K562 (cell line): ENCODE data around the gene COL6A2. TPM values are rescaled to one million over a fixed set of nuclear protein-coding genes. Genes with fewer than 3 reads are reported as not detected.

Source experiments
- ATAC-seq: fragments of 200-7000 bp; cut with Tn5 transposase; 3 replicates; pipeline ENCODE4 v1.9.1; 2020; ENCODE audit warnings: moderate library complexity
- BruUV-seq: library from RNA; stranded (reverse); fragments of 400-500 nt; replicated peaks from 2 replicates; lab custom pipeline; 2021; lab: Mats Ljungman, UMichigan
- CTCF ChIA-PET: fragments of 300-600 bp; formaldehyde crosslinking; extraction: SDS; loops from one replicate; lab custom pipeline; 2021; ENCODE audit warnings: low intra/inter-chr PET ratio; lab: Yijun Ruan, JAX
- POLR2A ChIA-PET: fragments of 300-600, 350-650 bp; sonication (Branson Sonifier 250); formaldehyde crosslinking; extraction: SDS; loops from one replicate; lab custom pipeline; 2021; ENCODE audit warnings: antibody characterized with exemption, inconsistent platforms; lab: Yijun Ruan, JAX
- DNase-seq, 4 experiments: peaks; one replicate each; pipeline versions ENCODE4 v3.0.0 to v3.0.0-alpha.2; 2011 to 2018; ENCODE audit warnings: low spot score in 3 of 4, mixed read lengths in 3 of 4; ENCODE audit errors: extremely low read depth in 1 of 4
- FAIRE-seq: peaks from 2 replicates; lab custom pipeline; 2011; peaks lifted over from hg19 to GRCh38; lab: Jason Lieb, UNC
- H2AFZ ChIP-seq: 2 replicates; pipeline ENCODE4 v1.6.0; 2011; ENCODE audit warnings: low read depth, low read length, control low read depth, inconsistent platforms
- H3K27ac ChIP-seq: fragments of 200-600 bp; 3 replicates; pipeline ENCODE4 v1.8.0; 2011; ENCODE audit warnings: low read depth, mild to moderate bottlenecking, control low read depth, inconsistent platforms, low read length, moderate library complexity, mixed read lengths; ENCODE audit errors: extremely low read depth
- H3K27me3 ChIP-seq, 2 experiments: fragments of 300-600 bp in 1 of 2; 2 replicates in 1 of 2; 3 replicates in 1 of 2; pipeline versions ENCODE4 v1.6.0 to v1.8.0; 2011; ENCODE audit warnings: inconsistent platforms in 2 of 2, low read length in 2 of 2, mild to moderate bottlenecking in 1 of 2, mixed read lengths in 1 of 2, moderate library complexity in 1 of 2; ENCODE audit not compliant: control insufficient read depth in 2 of 2, insufficient read depth in 2 of 2
- H3K36me3 ChIP-seq: fragments of 300-600 bp; 3 replicates; pipeline ENCODE4 v1.8.0; 2011; ENCODE audit warnings: mild to moderate bottlenecking, low read length, inconsistent platforms; ENCODE audit not compliant: control insufficient read depth, insufficient read depth
- H3K4me1 ChIP-seq, 2 experiments: fragments of 200-600 bp in 1 of 2; replicated peaks in 1 of 2; 2 replicates in 1 of 2; 3 replicates in 1 of 2; pipeline versions ENCODE4 v1.5.1 to v1.8.0; 2011; ENCODE audit warnings: inconsistent platforms in 2 of 2, low read length in 2 of 2, mild to moderate bottlenecking in 1 of 2, mixed read lengths in 1 of 2, moderate library complexity in 1 of 2; ENCODE audit not compliant: control insufficient read depth in 2 of 2, insufficient read depth in 2 of 2
- H3K4me2 ChIP-seq: 2 replicates; pipeline ENCODE4 v1.6.1; 2011; ENCODE audit warnings: low read length, control low read depth, inconsistent platforms, mixed read lengths; ENCODE audit not compliant: insufficient read depth
- H3K4me3 ChIP-seq: fragments of 200-600 bp; sonication (generic), shearing (Covaris generic); 2 replicates; pipeline ENCODE4 v1.5.1; 2016; ENCODE audit warnings: control low read depth, inconsistent platforms
- H3K79me2 ChIP-seq: fragments of 200-600 bp; 3 replicates; pipeline ENCODE4 v1.8.0; 2011; ENCODE audit warnings: low read length, inconsistent platforms; ENCODE audit not compliant: control insufficient read depth, insufficient read depth
- H3K9ac ChIP-seq, 2 experiments: 2 replicates each; pipeline versions ENCODE4 v1.6.0 to v1.6.1; 2011; ENCODE audit warnings: low read depth in 2 of 2, low read length in 2 of 2, control low read depth in 1 of 2, inconsistent platforms in 1 of 2, mild to moderate bottlenecking in 1 of 2, mixed read lengths in 1 of 2; ENCODE audit not compliant: insufficient read depth in 1 of 2
- H3K9me1 ChIP-seq: one replicate; pipeline ENCODE4 v1.6.0; 2011; ENCODE audit warnings: inconsistent platforms, mild to moderate bottlenecking, low read length, moderate library complexity; ENCODE audit not compliant: control insufficient read depth, insufficient read depth
- H3K9me3 ChIP-seq: replicated peaks from 2 replicates; pipeline ENCODE4 v1.5.1; 2011; ENCODE audit warnings: low read depth, low read length, inconsistent platforms; ENCODE audit not compliant: control insufficient read depth, insufficient read depth
- H4K20me1 ChIP-seq: replicated peaks from 2 replicates; pipeline ENCODE4 v1.6.1; 2011; ENCODE audit warnings: low read length, inconsistent platforms, mixed read lengths; ENCODE audit not compliant: control insufficient read depth, insufficient read depth
- BRF2 ChIP-seq: IDR thresholded peaks from 3 replicates; pipeline ENCODE4 v1.6.1; 2011; ENCODE audit warnings: borderline replicate concordance, mild to moderate bottlenecking; ENCODE audit not compliant: insufficient read length, insufficient read depth
- CBFB ChIP-seq: sonication (generic); formaldehyde crosslinking; IDR thresholded peaks from 2 replicates; pipeline ENCODE4 v1.4.0; 2020; ENCODE audit warnings: mild to moderate bottlenecking, missing genetic modification reagents
- CBX3 ChIP-seq, 2 experiments: IDR thresholded peaks; 1 replicate in 1 of 2; 2 replicates in 1 of 2; pipeline ENCODE4 v1.6.1; 2012; ENCODE audit warnings: inconsistent platforms in 2 of 2, low read length in 2 of 2, borderline replicate concordance in 1 of 2, control low read depth in 1 of 2
- CBX8 ChIP-seq: fragments of 200-600 bp; sonication (generic); IDR thresholded peaks from 2 replicates; pipeline ENCODE4 v1.6.1; 2012; ENCODE audit warnings: borderline replicate concordance, mixed run types, low read depth, mild to moderate bottlenecking, moderate library complexity, mixed read lengths, low read length, control low read depth, inconsistent platforms; ENCODE audit not compliant: poor library complexity, severe bottlenecking; ENCODE audit errors: extremely low read depth
- EZH2 ChIP-seq: IDR thresholded peaks from 2 replicates; pipeline ENCODE4 v1.6.1; 2012; ENCODE audit warnings: low read depth, mild to moderate bottlenecking, inconsistent platforms, low read length, borderline replicate concordance
- HMBOX1 ChIP-seq: sonication (generic); IDR thresholded peaks from 2 replicates; pipeline ENCODE4 v1.6.1; 2016
- KDM4B ChIP-seq, 2 experiments: fragments of 450-650 bp in 1 of 2; sonication (generic) in 1 of 2; IDR thresholded peaks; 2 replicates each; pipeline ENCODE4 v1.6.1; 2016 to 2017; ENCODE audit warnings: borderline replicate concordance in 2 of 2, antibody characterized with exemption in 1 of 2, low read depth in 1 of 2, mild to moderate bottlenecking in 1 of 2
- MAFG ChIP-seq: fragments of 450-650 bp; conservative IDR thresholded peaks from 2 replicates; pipeline ENCODE4 v1.6.1; 2016; ENCODE audit warnings: missing genetic modification characterization, missing compliant biosample characterization
- NCOR1 ChIP-seq: fragments of 450-650 bp; IDR thresholded peaks from 2 replicates; pipeline ENCODE4 v1.6.1; 2016; ENCODE audit warnings: mild to moderate bottlenecking, moderate library complexity
- NFIX ChIP-seq: fragments of 250-450 bp; sonication (Bioruptor Pico); IDR thresholded peaks from 2 replicates; pipeline ENCODE4 v1.4.0; 2020; ENCODE audit warnings: low read depth, mild to moderate bottlenecking, moderate library complexity
- NR4A1 ChIP-seq, 2 experiments: fragments of 250-450 bp in 1 of 2; fragments of 450-650 bp in 1 of 2; sonication (Bioruptor Pico) in 1 of 2; IDR thresholded peaks; 2 replicates each; pipeline versions ENCODE4 v1.4.0 to v1.6.1; 2016 to 2020; ENCODE audit warnings: mild to moderate bottlenecking in 2 of 2, missing compliant biosample characterization in 1 of 2, missing genetic modification characterization in 1 of 2, moderate library complexity in 1 of 2
- PCBP1 ChIP-seq: fragments of 200-400 bp; formaldehyde crosslinking; IDR thresholded peaks from 2 replicates; pipeline ENCODE4 v1.6.1; 2018; ENCODE audit warnings: mild to moderate bottlenecking, low read depth, low read length; ENCODE audit not compliant: poor library complexity, severe bottlenecking
- SIN3A ChIP-seq, 2 experiments: fragments of 150-350 bp in 1 of 2; IDR thresholded peaks; 2 replicates each; pipeline ENCODE4 v1.6.1; 2011 to 2016; ENCODE audit warnings: borderline replicate concordance in 2 of 2, low read depth in 2 of 2, low read length in 2 of 2, mild to moderate bottlenecking in 2 of 2, moderate library complexity in 2 of 2; ENCODE audit not compliant: control insufficient read depth in 1 of 2
- SIX5 ChIP-seq, 2 experiments: IDR thresholded peaks; 2 replicates each; pipeline ENCODE4 v1.6.1; 2011; ENCODE audit warnings: low read length in 2 of 2, borderline replicate concordance in 1 of 2, low read depth in 1 of 2, mild to moderate bottlenecking in 1 of 2, moderate library complexity in 1 of 2; ENCODE audit not compliant: insufficient read depth in 1 of 2
- TAF15 ChIP-seq: fragments of 200-400 bp; formaldehyde crosslinking; IDR thresholded peaks from 2 replicates; pipeline ENCODE4 v1.6.1; 2017; ENCODE audit warnings: mild to moderate bottlenecking, low read depth, low read length, moderate library complexity
- ZNF583 ChIP-seq: fragments of 250-450 bp; sonication (Bioruptor Pico); IDR thresholded peaks from 2 replicates; pipeline ENCODE4 v1.4.0; 2020
- ZNF75A ChIP-seq: fragments of 450-650 bp; formaldehyde crosslinking; IDR thresholded peaks from 2 replicates; pipeline ENCODE4 v1.4.0; 2020; ENCODE audit warnings: mild to moderate bottlenecking
- WGBS: fragments of 100-300 bp; shearing (Covaris generic); methylation state at CpG from one replicate; pipeline ENCODE4 v1.1.6; 2016; ENCODE audit warnings: low coverage, mixed read lengths; ENCODE audit not compliant: insufficient coverage; ENCODE audit errors: missing lambda C conversion rate; 5-methylcytosine and 5-hydroxymethylcytosine counted together
- in situ Hi-C: fragments of 300-500 bp; cut with MboI; formaldehyde crosslinking; loops from 4 replicates; pipeline ENCODE4 v1.15.0; 2018; ENCODE audit warnings: inconsistent platforms, mixed read lengths
- intact Hi-C: fragments of 100-400 bp; cut with micrococcal nuclease; formaldehyde crosslinking; loops from 2 replicates; pipeline ENCODE4 v1.14.2; 2022
- polyA plus RNA-seq, 8 experiments: library from polyadenylated mRNA; depleted of rRNA in 4 of 8; stranded (reverse) in 5 of 8; unstranded in 3 of 8; fragments of >200 nt; fragmentation: Nextera tagmentation in 2 of 8; fragmentation: Illumina TruSeq in 1 of 8; extraction: Ambion mirVana in 2 of 8; extraction: Trizol in 1 of 8; gene quantifications; 2 replicates each; pipeline versions ENCODE4 v1.2.1 to v1.2.3, GENCODE V29; 2011 to 2014; ENCODE audit warnings: inconsistent platforms in 1 of 8, missing spikeins in 1 of 8
- total RNA-seq, 7 experiments: library from RNA; depleted of rRNA in 6 of 7; stranded (reverse); fragments of >200 nt in 6 of 7; fragmentation: Illumina TruSeq in 2 of 7; extraction: Trizol in 2 of 7; gene quantifications; 2 replicates each; pipeline versions ENCODE4 v1.2.1 to v1.2.3, GENCODE V29; 2011 to 2021; ENCODE audit warnings: low replicate concordance in 1 of 7

Gene COL6A2
- total and polyA plus RNA-seq, 9 of the 15 experiments (the other 6 are each of a cell fraction or from before 2014, with no cell fraction given) = 0.07 to 1.1 (median 0.24) TPM; not detected in 3

- BruUV-seq = no TSS peak
- in situ Hi-C loops (no loop called here), intact Hi-C loops (no loop called here)
- no peaks in the 10 kb centered on the region for H3K36me3 ChIP-seq
- WGBS = 2% methylated on average over 30 of the region's 30 CpGs
- H3K9me1 ChIP-seq = no peaks in the 10 kb centered on the region
- TF ChIP-seq ZNF583 (CRISPR knock-in tag) (no peak), SIX5 (IDR thresholded peaks at IDR 0.05; ENCODE audit: borderline replicate concordance in 1 of 2, insufficient read depth in 1 of 2, low read depth in 1 of 2, low read length in 2 of 2) (no peak), EZH2 (no peak), SIN3A (IDR thresholded peaks at IDR 0.05; ENCODE audit: borderline replicate concordance in 2 of 2, control insufficient read depth in 1 of 2, low read depth in 2 of 2, low read length in 2 of 2) (no peak), CBX8 (no peak), BRF2 (no peak), NFIX (no peak), NCOR1 (no peak), CBFB (CRISPR knock-in tag) (no peak), HMBOX1 (no peak), TAF15 (no peak), NR4A1 (CRISPR knock-in tag; IDR thresholded peaks at IDR 0.05) (no peak), NR4A1 (tag; IDR thresholded peaks at IDR 0.05) (no peak), ZNF75A (CRISPR knock-in tag) (no peak), CBX3 (IDR thresholded peaks at IDR 0.05; ENCODE audit: borderline replicate concordance in 1 of 2, low read length in 2 of 2) (no peak), KDM4B (IDR thresholded peaks at IDR 0.05; ENCODE audit: borderline replicate concordance in 2 of 2, low read depth in 1 of 2) (no peak), MAFG (no peak), PCBP1 (no peak)
- TF ChIP-seq, all 486 proteins: peak for 0
- H3K4me2 ChIP-seq = no peak overlapping the region
- no peak overlapping the region for H3K27ac ChIP-seq
- peaks cover 2% of the 10 kb centered on the region; the same call in 1 of the 2 replicates for H3K9me3 ChIP-seq
- ChIA-PET POLR2A (interaction anchor here (0.6 kb wide), 1 partner anchor 36 kb away, joined by 3 read pairs; no protein-coding TSS in a partner anchor), CTCF (no interaction called here)
- no peaks in the 10 kb centered on the region for H4K20me1 ChIP-seq
- no peak for FAIRE-seq
- no peaks in the 10 kb centered on the region for H3K79me2 ChIP-seq
- H3K27me3 ChIP-seq = peaks cover 32 to 45% of the 10 kb centered on the region in 2 experiments
- no peak for DNase-seq
- no peak for ATAC-seq
- H2AFZ ChIP-seq = no peak overlapping the region
- H3K9ac ChIP-seq = no peak overlapping the region
- H3K4me1 ChIP-seq = peaks cover 0 to 25% of the 10 kb centered on the region in 2 experiments; a peak in 3 of 5 replicates
- no peak overlapping the region for H3K4me3 ChIP-seq
These were observed 33.9 kb upstream of the COL6A2 start for GRCh38 chr21:46063734-46064680.
